Measurements from ENCODE around the gene RASA2. TPM values are rescaled to one million over a fixed set of nuclear protein-coding genes. Genes with fewer than 3 reads are reported as not detected.

RASA2 gene
- total and polyA plus RNA-seq, 4 donors = 1.6 to 5.4 (median 4.6) TPM

GRCh38 chr3:141529717-141530414 lies 43.0 kb downstream of the RASA2 start (continued):
- no peak for TF ChIP-seq SP1 (IDR thresholded peaks at IDR 0.05)
- TF ChIP-seq MAX (IDR thresholded peaks at IDR 0.05) = no peak
- TF ChIP-seq GABPA (IDR thresholded peaks at IDR 0.05 in 1 of 2, conservative IDR thresholded peaks at IDR 0.05 in 1 of 2) = no peak

- no peak for DNase-seq (ENCODE audit: low spot score)
- no peak overlapping the region for H3K27ac ChIP-seq (ENCODE audit: low read depth in 1 of 2, low read length in 2 of 2)
- no peak overlapping the region for H3K9ac ChIP-seq (ENCODE audit: low read depth in 1 of 2, low read length in 2 of 2)
- no peaks in the 10 kb centered on the region for H3K27me3 ChIP-seq (ENCODE audit: control insufficient read depth in 4 of 4, insufficient read depth in 4 of 4, low read length in 3 of 4)
- WGBS = 65% methylated on average over 1 of the region's 1 CpG
- H3K4me3 ChIP-seq (ENCODE audit: low read depth in 1 of 3, low read length in 3 of 3) = no peak overlapping the region
- peaks cover 0 to under 1% (median 0%) of the 10 kb centered on the region in 4 donors for H3K36me3 ChIP-seq (ENCODE audit: control insufficient read depth in 4 of 4, insufficient read depth in 3 of 4, low read depth in 1 of 4, low read length in 3 of 4)
- no peak for TF ChIP-seq FOXA1 (IDR thresholded peaks at IDR 0.05)
- TF ChIP-seq NR2F2 (IDR thresholded peaks at IDR 0.05) = no peak
- TF ChIP-seq HNF4A (conservative IDR thresholded peaks at IDR 0.05) = no peak
- no peak for TF ChIP-seq GABPA (IDR thresholded peaks at IDR 0.05 in 1 of 2, conservative IDR thresholded peaks at IDR 0.05 in 1 of 2)
- TF ChIP-seq EGR1 (IDR thresholded peaks at IDR 0.05; ENCODE audit: low read depth in 2 of 2) = no peak
- TF ChIP-seq FOXA2 (IDR thresholded peaks at IDR 0.05) = no peak
- TF ChIP-seq, protein P1, sequence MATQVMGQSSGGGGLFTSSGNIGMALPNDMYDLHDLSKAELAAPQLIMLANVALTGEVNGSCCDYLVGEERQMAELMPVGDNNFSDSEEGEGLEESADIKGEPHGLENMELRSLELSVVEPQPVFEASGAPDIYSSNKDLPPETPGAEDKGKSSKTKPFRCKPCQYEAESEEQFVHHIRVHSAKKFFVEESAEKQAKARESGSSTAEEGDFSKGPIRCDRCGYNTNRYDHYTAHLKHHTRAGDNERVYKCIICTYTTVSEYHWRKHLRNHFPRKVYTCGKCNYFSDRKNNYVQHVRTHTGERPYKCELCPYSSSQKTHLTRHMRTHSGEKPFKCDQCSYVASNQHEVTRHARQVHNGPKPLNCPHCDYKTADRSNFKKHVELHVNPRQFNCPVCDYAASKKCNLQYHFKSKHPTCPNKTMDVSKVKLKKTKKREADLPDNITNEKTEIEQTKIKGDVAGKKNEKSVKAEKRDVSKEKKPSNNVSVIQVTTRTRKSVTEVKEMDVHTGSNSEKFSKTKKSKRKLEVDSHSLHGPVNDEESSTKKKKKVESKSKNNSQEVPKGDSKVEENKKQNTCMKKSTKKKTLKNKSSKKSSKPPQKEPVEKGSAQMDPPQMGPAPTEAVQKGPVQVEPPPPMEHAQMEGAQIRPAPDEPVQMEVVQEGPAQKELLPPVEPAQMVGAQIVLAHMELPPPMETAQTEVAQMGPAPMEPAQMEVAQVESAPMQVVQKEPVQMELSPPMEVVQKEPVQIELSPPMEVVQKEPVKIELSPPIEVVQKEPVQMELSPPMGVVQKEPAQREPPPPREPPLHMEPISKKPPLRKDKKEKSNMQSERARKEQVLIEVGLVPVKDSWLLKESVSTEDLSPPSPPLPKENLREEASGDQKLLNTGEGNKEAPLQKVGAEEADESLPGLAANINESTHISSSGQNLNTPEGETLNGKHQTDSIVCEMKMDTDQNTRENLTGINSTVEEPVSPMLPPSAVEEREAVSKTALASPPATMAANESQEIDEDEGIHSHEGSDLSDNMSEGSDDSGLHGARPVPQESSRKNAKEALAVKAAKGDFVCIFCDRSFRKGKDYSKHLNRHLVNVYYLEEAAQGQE (IDR thresholded peaks at IDR 0.05) = no peak
- no peak for TF ChIP-seq TAF1 (conservative IDR thresholded peaks at IDR 0.05)
- TF ChIP-seq HNF4G (IDR thresholded peaks at IDR 0.05) = no peak
- TF ChIP-seq MAX (IDR thresholded peaks at IDR 0.05) = no peak
- no peak for TF ChIP-seq RXRA (IDR thresholded peaks at IDR 0.05)
- no peak for TF ChIP-seq CTCF (IDR thresholded peaks at IDR 0.05; ENCODE audit: low read depth, low read length, missing input control)
- TF ChIP-seq, protein P2, sequence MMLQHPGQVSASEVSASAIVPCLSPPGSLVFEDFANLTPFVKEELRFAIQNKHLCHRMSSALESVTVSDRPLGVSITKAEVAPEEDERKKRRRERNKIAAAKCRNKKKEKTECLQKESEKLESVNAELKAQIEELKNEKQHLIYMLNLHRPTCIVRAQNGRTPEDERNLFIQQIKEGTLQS (IDR thresholded peaks at IDR 0.05) = no peak
- H3K9me3 ChIP-seq (ENCODE audit: control insufficient read depth in 4 of 4, low read length in 3 of 4) = no peaks in the 10 kb centered on the region
- peaks cover 0 to 11% (median 8%) of the 10 kb centered on the region in 4 donors for H3K4me1 ChIP-seq (ENCODE audit: control insufficient read depth in 4 of 4, insufficient read depth in 4 of 4, low read length in 3 of 4)
Observed at GRCh38 chr3:141530415-141530768, 43.6 kb downstream of the RASA2 start.

DNA sequence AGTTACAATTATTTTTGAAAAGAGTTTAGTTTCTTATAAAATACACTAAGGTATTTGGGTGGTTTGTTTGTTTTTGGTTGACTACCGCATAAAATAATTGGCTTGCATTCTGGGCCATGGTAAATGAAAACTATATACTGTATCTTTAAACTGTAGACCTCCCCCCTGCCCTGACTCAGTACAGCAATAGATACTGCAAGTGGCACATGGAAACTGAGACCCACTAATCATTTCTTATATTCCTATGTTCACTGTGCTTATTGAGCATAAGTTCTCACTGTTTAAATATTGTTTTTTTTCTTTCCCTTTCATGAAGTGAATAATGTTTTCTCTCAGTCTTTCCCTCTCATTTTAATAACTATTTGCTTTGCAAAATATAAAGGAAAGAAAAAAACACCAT lies 45.8 kb downstream of the RASA2 start:
- H3K27me3 ChIP-seq (ENCODE audit: control insufficient read depth in 4 of 4, insufficient read depth in 4 of 4, low read length in 3 of 4) = no peaks in the 10 kb centered on the region
- H3K27ac ChIP-seq (ENCODE audit: low read depth in 1 of 2, low read length in 2 of 2) = no peak overlapping the region
- no peak overlapping the region for H3K4me3 ChIP-seq (ENCODE audit: low read depth in 1 of 3, low read length in 3 of 3)
- peaks cover 0 to 3% (median 0%) of the 10 kb centered on the region in 4 donors for H3K36me3 ChIP-seq (ENCODE audit: control insufficient read depth in 4 of 4, insufficient read depth in 3 of 4, low read depth in 1 of 4, low read length in 3 of 4)
- no peak overlapping the region for H3K9ac ChIP-seq (ENCODE audit: low read depth in 1 of 2, low read length in 2 of 2)
- no peaks in the 10 kb centered on the region for H3K9me3 ChIP-seq (ENCODE audit: control insufficient read depth in 4 of 4, low read length in 3 of 4)
- WGBS = 98% methylated on average over 1 of the region's 1 CpG
- DNase-seq (ENCODE audit: low spot score) = no peak
- no peaks in the 10 kb centered on the region for H3K4me1 ChIP-seq (ENCODE audit: control insufficient read depth in 4 of 4, insufficient read depth in 4 of 4, low read length in 3 of 4)
- TF ChIP-seq SP1 (IDR thresholded peaks at IDR 0.05) (no peak), NR2F2 (IDR thresholded peaks at IDR 0.05) (no peak), HNF4G (IDR thresholded peaks at IDR 0.05) (no peak), ZBTB33 (IDR thresholded peaks at IDR 0.05) (no peak)
- TF ChIP-seq, protein P1 (IDR thresholded peaks at IDR 0.05) = no peak
